ENCODE data around the gene NHERF2. TPM values are rescaled to one million over a fixed set of nuclear protein-coding genes. Genes with fewer than 3 reads are reported as not detected.

Gene NHERF2
- total and polyA plus RNA-seq, 3 donors from 2014 or later = 50.6 to 59.9 (median 54.1) TPM

DNA sequence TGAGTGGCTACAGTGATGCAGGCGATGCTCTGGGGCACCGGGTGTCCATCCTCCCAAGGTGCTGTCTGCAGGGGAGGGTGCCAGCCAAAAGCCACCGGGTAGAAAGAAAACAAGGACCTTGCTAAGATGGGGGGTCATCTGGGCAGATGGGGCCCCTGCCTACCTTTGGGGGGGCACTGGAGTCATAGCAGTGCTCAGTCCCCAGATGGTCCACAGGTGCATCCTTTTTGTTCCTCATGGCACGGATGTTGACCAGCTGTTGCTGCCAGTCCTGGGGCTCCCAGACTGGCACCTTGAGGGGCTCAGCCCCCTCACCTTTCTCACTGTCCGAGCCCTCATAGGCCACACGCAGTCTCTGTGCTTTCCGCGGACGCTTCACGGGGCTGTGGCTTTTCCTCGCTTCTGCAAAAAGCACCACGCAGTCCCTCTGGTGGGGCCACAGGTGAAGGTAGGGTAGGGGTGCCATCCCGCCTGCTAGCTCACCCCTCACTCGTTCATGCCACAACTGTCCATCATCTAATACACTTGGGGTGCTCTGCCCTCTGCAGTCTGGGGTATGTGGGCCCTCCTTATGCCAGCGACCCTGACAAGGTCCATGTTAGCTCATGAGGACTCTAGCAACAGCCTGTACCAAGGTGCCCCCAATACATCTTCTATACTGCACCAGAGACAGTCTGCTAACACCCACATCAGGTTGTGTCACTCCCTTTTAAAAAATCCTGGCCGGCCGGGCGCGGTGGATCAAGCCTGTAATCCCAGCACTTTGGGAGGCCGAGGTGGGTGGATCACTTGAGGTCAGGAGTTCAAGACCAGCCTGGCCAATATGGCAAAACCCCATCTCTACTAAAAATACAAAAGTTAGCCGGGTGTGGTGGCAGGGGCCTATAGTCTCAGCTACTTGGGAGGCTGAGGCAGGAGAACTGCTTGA is 19.5 kb downstream of the NHERF2 start:
- no peak for TF ChIP-seq POLR2A (IDR thresholded peaks at IDR 0.05)
- TF ChIP-seq, protein P1, sequence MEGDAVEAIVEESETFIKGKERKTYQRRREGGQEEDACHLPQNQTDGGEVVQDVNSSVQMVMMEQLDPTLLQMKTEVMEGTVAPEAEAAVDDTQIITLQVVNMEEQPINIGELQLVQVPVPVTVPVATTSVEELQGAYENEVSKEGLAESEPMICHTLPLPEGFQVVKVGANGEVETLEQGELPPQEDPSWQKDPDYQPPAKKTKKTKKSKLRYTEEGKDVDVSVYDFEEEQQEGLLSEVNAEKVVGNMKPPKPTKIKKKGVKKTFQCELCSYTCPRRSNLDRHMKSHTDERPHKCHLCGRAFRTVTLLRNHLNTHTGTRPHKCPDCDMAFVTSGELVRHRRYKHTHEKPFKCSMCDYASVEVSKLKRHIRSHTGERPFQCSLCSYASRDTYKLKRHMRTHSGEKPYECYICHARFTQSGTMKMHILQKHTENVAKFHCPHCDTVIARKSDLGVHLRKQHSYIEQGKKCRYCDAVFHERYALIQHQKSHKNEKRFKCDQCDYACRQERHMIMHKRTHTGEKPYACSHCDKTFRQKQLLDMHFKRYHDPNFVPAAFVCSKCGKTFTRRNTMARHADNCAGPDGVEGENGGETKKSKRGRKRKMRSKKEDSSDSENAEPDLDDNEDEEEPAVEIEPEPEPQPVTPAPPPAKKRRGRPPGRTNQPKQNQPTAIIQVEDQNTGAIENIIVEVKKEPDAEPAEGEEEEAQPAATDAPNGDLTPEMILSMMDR (IDR thresholded peaks at IDR 0.05) = no peak
- no peak overlapping the region for H3K4me3 ChIP-seq
- DNase-seq = no peak
- intact Hi-C loops (cut with DNase I; ENCODE audit: low total_unique reads) = no loop called here
- 86% methylated on average over 21 of the region's 21 CpGs for WGBS, 2 donors
- H3K36me3 ChIP-seq (ENCODE audit: low read depth, missing control alignments) = no peaks in the 10 kb centered on the region
- H3K9me3 ChIP-seq = no peaks in the 10 kb centered on the region
- peaks cover 31% of the 10 kb centered on the region for H3K4me1 ChIP-seq
- no peaks in the 10 kb centered on the region for H3K27me3 ChIP-seq
- no peak overlapping the region for H3K27ac ChIP-seq

DNA sequence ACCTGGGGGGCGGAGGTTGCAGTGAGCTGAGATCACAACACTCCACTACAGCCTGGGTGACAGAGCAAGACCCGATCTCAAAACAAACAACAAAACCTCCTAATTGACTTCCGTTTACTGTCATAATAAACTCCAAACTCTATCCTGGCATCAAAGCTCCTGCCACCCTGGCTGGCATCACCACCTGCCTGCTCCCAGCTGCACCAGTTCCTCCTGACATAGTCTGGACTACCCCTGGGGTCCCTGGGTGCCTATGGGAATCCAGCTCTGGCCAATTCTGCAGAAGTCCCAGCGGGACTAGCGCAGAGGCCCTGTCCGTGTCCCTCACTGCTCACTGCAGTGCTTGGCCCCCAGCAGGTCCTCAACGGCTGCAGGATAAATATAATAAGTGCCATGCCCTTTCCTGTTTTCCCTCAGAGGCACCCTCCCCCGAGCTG is 20.2 kb downstream of the NHERF2 start:
- Histone ChIP-seq H3K9me3 (no peaks in the 10 kb centered on the region), H3K27me3 (no peaks in the 10 kb centered on the region), H3K4me3 (peak overlapping the region; percentile 80 to 96), H3K4me1 (peaks cover 29% of the 10 kb centered on the region), H3K27ac (peak overlapping the region in 1 of 2 donors; percentile 60), H3K36me3 (ENCODE audit: low read depth, missing control alignments) (no peaks in the 10 kb centered on the region)
- intact Hi-C loops (cut with DNase I; ENCODE audit: low total_unique reads) = no loop called here
- WGBS, 2 donors = 14 to 20% methylated on average over 5 to 8 of the region's 8 CpGs
- no peak for DNase-seq
- TF ChIP-seq, protein P1 (IDR thresholded peaks at IDR 0.05) = no peak
- no peak for TF ChIP-seq POLR2A (IDR thresholded peaks at IDR 0.05)

DNA sequence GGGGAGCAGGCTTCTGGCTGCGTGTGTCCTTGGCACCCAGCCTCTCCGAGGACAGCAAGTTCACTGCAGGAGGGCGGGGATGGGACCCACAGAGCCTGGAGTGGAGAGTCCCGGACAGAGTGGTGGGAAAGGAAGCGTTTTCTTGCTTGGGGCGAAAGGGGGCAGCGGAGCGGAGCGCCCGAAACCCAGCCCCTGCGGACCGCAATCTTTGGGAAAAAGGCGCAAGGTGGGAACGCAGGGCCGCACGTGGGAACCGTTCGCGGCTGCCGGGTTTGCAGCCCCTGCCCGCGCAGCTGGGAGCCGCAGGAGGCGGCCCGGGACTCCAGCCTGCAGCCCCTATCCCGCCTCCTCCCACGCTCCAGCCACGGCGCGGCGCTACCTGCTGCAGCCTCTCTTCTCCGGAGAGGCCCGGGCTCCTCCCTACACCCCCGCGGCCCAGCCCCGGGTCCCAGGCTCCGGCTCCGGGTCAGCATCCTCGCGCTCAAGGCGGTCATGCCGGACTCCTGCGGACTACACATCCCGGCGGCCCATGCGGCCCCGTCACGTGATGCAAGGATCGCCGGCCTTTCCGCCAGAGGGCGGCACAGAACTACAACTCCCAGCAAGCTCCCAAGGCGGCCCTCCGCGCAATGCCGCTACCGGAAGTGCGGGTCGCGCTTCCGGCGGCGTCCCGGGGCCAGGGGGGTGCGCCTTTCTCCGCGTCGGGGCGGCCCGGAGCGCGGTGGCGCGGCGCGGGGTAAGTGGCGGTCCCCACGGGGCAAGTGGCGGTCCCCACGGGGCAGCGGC is 20.8 kb downstream of the NHERF2 start, which contains the start of the genes NTHL1 and TSC2:
Gene NTHL1 (minus strand): TSS at position 505 of the 786 bp plus-strand sequence. CDS start 11 bp downstream, at position 494.
Gene TSC2 (plus strand): TSS at position 656 of the 786 bp plus-strand sequence. CDS start 631 bp downstream, outside the sequence.
- Histone ChIP-seq H3K4me1 (peaks cover 23% of the 10 kb centered on the region), H3K36me3 (ENCODE audit: low read depth, missing control alignments) (no peaks in the 10 kb centered on the region), H3K27ac (peak within 1 kb of the TSS in 1 of 2 donors; percentile 65), H3K27me3 (no peaks in the 10 kb centered on the region), H3K9me3 (no peaks in the 10 kb centered on the region), H3K4me3 (peak within 1 kb of the TSS; percentile 80 to 96)
- 0% methylated on average over 6 to 60 of the region's 81 CpGs for WGBS, 2 donors
- intact Hi-C loops (cut with DNase I; ENCODE audit: low total_unique reads) = no loop called here
- peak; percentile 98 for DNase-seq
- TF ChIP-seq, protein P1 (IDR thresholded peaks at IDR 0.05) = peak; percentile 29 to 51 (median 50)
- TF ChIP-seq POLR2A (IDR thresholded peaks at IDR 0.05) = no peak

DNA sequence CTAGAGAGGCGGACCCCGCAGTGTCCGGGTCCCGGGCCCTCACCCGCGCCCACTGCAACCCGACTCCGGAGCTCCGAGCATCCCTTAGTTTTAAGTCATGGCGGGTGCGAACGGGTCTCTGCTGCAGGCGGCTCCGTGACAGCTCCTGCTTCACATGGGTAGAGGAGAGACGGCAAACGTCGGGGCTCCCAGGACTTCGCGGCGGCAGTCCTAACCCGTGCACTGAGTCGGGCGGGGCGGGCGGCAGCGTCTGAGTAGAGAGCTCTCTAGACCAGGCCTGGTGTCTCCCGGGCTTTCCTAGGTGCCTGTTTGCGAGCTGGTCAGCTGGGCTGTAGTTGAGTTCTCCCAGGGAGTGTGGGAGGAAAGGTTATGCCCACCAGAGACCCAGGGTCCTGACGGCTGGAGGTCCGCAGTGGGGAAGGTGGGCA is 21.4 kb downstream of the NHERF2 start:
- intact Hi-C loops (cut with DNase I; ENCODE audit: low total_unique reads) = no loop called here
- Histone ChIP-seq H3K27me3 (no peaks in the 10 kb centered on the region), H3K9me3 (no peaks in the 10 kb centered on the region), H3K4me1 (peaks cover 21% of the 10 kb centered on the region), H3K4me3 (peak overlapping the region; percentile 80 to 96), H3K27ac (peak overlapping the region in 1 of 2 donors; percentile 65), H3K36me3 (ENCODE audit: low read depth, missing control alignments) (no peaks in the 10 kb centered on the region)
- peak; percentile 44 for DNase-seq
- 1 to 7% methylated on average over 3 to 28 of the region's 30 CpGs for WGBS, 2 donors
- TF ChIP-seq, protein P1 (IDR thresholded peaks at IDR 0.05) = no peak
- TF ChIP-seq POLR2A (IDR thresholded peaks at IDR 0.05) = no peak
